Astrocyte (in vitro differentiated cells and primary cell): ENCODE data around the gene NDST3. TPM values are rescaled to one million over a fixed set of nuclear protein-coding genes. Genes with fewer than 3 reads are reported as not detected.

Experiments used
- DNase-seq: peaks from one replicate; pipeline ENCODE4 v3.0.0-alpha.2; 2010; ENCODE audit warnings: low read depth
- FAIRE-seq: peaks from 2 replicates; lab custom pipeline; 2011; peaks lifted over from hg19 to GRCh38; lab: Jason Lieb, UNC
- H2AFZ ChIP-seq: 2 replicates; pipeline ENCODE4 v1.6.0; 2012; ENCODE audit warnings: low read depth, low read length, inconsistent platforms
- H3K27ac ChIP-seq: 2 replicates; pipeline ENCODE4 v1.5.1; 2011; ENCODE audit warnings: low read depth, low read length, inconsistent platforms
- H3K27me3 ChIP-seq: 2 replicates; pipeline ENCODE4 v1.6.0; 2011; ENCODE audit warnings: low read length, inconsistent platforms; ENCODE audit not compliant: insufficient read depth
- H3K36me3 ChIP-seq: 2 replicates; pipeline ENCODE4 v1.5.1; 2011; ENCODE audit warnings: low read length, inconsistent platforms; ENCODE audit not compliant: insufficient read depth
- H3K4me1 ChIP-seq: 2 replicates; pipeline ENCODE4 v1.5.1; 2011; ENCODE audit warnings: low read length, inconsistent platforms; ENCODE audit not compliant: insufficient read depth
- H3K4me2 ChIP-seq: 2 replicates; pipeline ENCODE4 v1.6.0; 2012; ENCODE audit warnings: low read length, inconsistent platforms
- H3K4me3 ChIP-seq: 2 replicates; pipeline ENCODE4 v1.5.1; 2011; ENCODE audit warnings: low read depth, mild to moderate bottlenecking, low read length, inconsistent platforms; ENCODE audit not compliant: insufficient read depth
- H3K79me2 ChIP-seq: 2 replicates; pipeline ENCODE4 v1.6.0; 2012; ENCODE audit warnings: mild to moderate bottlenecking, low read length, inconsistent platforms; ENCODE audit not compliant: insufficient read depth
- H3K9ac ChIP-seq: 2 replicates; pipeline ENCODE4 v1.6.0; 2012; ENCODE audit warnings: mild to moderate bottlenecking, low read length, inconsistent platforms
- H3K9me3 ChIP-seq: 2 replicates; pipeline ENCODE4 v1.5.1; 2012; ENCODE audit warnings: low read depth, mild to moderate bottlenecking, low read length, inconsistent platforms; ENCODE audit not compliant: insufficient read depth
- H4K20me1 ChIP-seq: 2 replicates; pipeline ENCODE4 v1.6.0; 2012; ENCODE audit warnings: low read length, inconsistent platforms; ENCODE audit not compliant: insufficient read depth
- H3K27ac Mint-ChIP-seq: one replicate; pipeline ENCODE4 v1.8.0; 2021; ENCODE audit warnings: mild to moderate bottlenecking, mixed read lengths; ENCODE audit not compliant: unreplicated experiment
- H3K27me3 Mint-ChIP-seq: one replicate; pipeline ENCODE4 v1.8.0; 2021; ENCODE audit warnings: low read depth, mixed read lengths; ENCODE audit not compliant: unreplicated experiment
- H3K36me3 Mint-ChIP-seq: one replicate; pipeline ENCODE4 v1.8.0; 2021; ENCODE audit warnings: low read depth, mixed read lengths; ENCODE audit not compliant: unreplicated experiment
- H3K4me1 Mint-ChIP-seq: one replicate; pipeline ENCODE4 v1.8.0; 2021; ENCODE audit warnings: low read depth, mixed read lengths; ENCODE audit not compliant: unreplicated experiment
- H3K4me3 Mint-ChIP-seq: one replicate; pipeline ENCODE4 v1.8.0; 2021; ENCODE audit warnings: mild to moderate bottlenecking, moderate library complexity, mixed read lengths; ENCODE audit not compliant: unreplicated experiment
- H3K9me3 Mint-ChIP-seq: one replicate; pipeline ENCODE4 v1.8.0; 2021; ENCODE audit warnings: mild to moderate bottlenecking, mixed read lengths; ENCODE audit not compliant: unreplicated experiment
- CTCF ChIP-seq: IDR thresholded peaks from 2 replicates; pipeline ENCODE4 v1.5.1; 2011; ENCODE audit warnings: low read depth, mild to moderate bottlenecking, inconsistent platforms, low read length, moderate library complexity; ENCODE audit not compliant: insufficient read depth
- EZH2 ChIP-seq: IDR thresholded peaks from 2 replicates; pipeline ENCODE4 v1.6.1; 2012; ENCODE audit warnings: mild to moderate bottlenecking, low read length, inconsistent platforms; ENCODE audit not compliant: insufficient read depth
- total RNA-seq: library from RNA; stranded (reverse); gene quantifications from 2 replicates; pipeline ENCODE4 v1.2.1, GENCODE V29; 2021

Gene NDST3
- total RNA-seq, 1 donor from 2014 or later = 0.57 TPM

GRCh38 chr4:118268780-118269179 lies 234.5 kb downstream of the NDST3 start:
- Histone ChIP-seq H3K79me2 (no peaks in the 10 kb centered on the region), H3K9me3 (no peaks in the 10 kb centered on the region), H3K36me3 (no peaks in the 10 kb centered on the region), H4K20me1 (no peaks in the 10 kb centered on the region), H2AFZ (no peak overlapping the region), H3K27ac (no peak overlapping the region), H3K4me3 (no peak overlapping the region), H3K27me3 (peaks cover 4% of the 10 kb centered on the region), H3K9ac (no peak overlapping the region), H3K4me2 (no peak overlapping the region), H3K4me1 (no peaks in the 10 kb centered on the region)
- TF ChIP-seq CTCF = no peak
- no peak for TF ChIP-seq EZH2
- Mint-ChIP-seq H3K36me3 (no peaks in the 10 kb centered on the region), H3K4me1 (no peaks in the 10 kb centered on the region), H3K4me3 (no peak overlapping the region), H3K27me3 (no peaks in the 10 kb centered on the region), H3K9me3 (peaks cover 3% of the 10 kb centered on the region), H3K27ac (no peak overlapping the region)
- DNase-seq (no peak), FAIRE-seq (no peak)

GRCh38 chr4:118270492-118270891 lies 236.2 kb downstream of the NDST3 start:
- Histone ChIP-seq H2AFZ (no peak overlapping the region), H3K4me1 (no peaks in the 10 kb centered on the region), H3K4me3 (no peak overlapping the region), H3K9ac (no peak overlapping the region), H3K9me3 (no peaks in the 10 kb centered on the region), H3K27ac (no peak overlapping the region), H3K27me3 (peaks cover 4% of the 10 kb centered on the region), H3K79me2 (no peaks in the 10 kb centered on the region), H3K4me2 (no peak overlapping the region), H4K20me1 (no peaks in the 10 kb centered on the region), H3K36me3 (no peaks in the 10 kb centered on the region)
- Mint-ChIP-seq H3K4me1 (no peaks in the 10 kb centered on the region), H3K9me3 (peaks cover 3% of the 10 kb centered on the region), H3K27ac (no peak overlapping the region), H3K36me3 (no peaks in the 10 kb centered on the region), H3K4me3 (no peak overlapping the region), H3K27me3 (no peaks in the 10 kb centered on the region)
- TF ChIP-seq EZH2 (no peak), CTCF (peak; percentile 43)
- FAIRE-seq (peak; percentile 65), DNase-seq (peak; percentile 27)

GRCh38 chr4:118271788-118272187 lies 237.5 kb downstream of the NDST3 start:
- H3K27me3 ChIP-seq = peaks cover 4% of the 10 kb centered on the region
- no peak for DNase-seq
- no peak overlapping the region for H3K4me3 ChIP-seq
- H3K9ac ChIP-seq = no peak overlapping the region
- H3K9me3 ChIP-seq = no peaks in the 10 kb centered on the region
- H3K4me1 ChIP-seq = no peaks in the 10 kb centered on the region
- Mint-ChIP-seq H3K27me3 (no peaks in the 10 kb centered on the region), H3K27ac (no peak overlapping the region), H3K9me3 (peaks cover 3% of the 10 kb centered on the region), H3K4me3 (no peak overlapping the region), H3K36me3 (no peaks in the 10 kb centered on the region), H3K4me1 (no peaks in the 10 kb centered on the region)
- TF ChIP-seq CTCF (no peak), EZH2 (no peak)
- no peaks in the 10 kb centered on the region for H3K79me2 ChIP-seq
- H3K27ac ChIP-seq = no peak overlapping the region
- no peaks in the 10 kb centered on the region for H4K20me1 ChIP-seq
- H3K4me2 ChIP-seq = no peak overlapping the region
- FAIRE-seq = no peak
- H3K36me3 ChIP-seq = no peaks in the 10 kb centered on the region
- H2AFZ ChIP-seq = no peak overlapping the region
